Activated CD8-positive, alpha-beta memory T cell treated with anti-CD3 and anti-CD28 coated beads for 36 hours (primary cell): Measurements from ENCODE around the gene OCRL. TPM values are rescaled to one million over a fixed set of nuclear protein-coding genes. Genes with fewer than 3 reads are reported as not detected.
"Not testable (repeated sequence)": the region's sequence is repeated elsewhere in the genome, so short reads cannot be mapped to it uniquely, and the experiment has no call there.

Source experiments
- CTCF ChIA-PET: fragments of 350-600 bp; sonication (Branson Sonifier 250); formaldehyde crosslinking; loops from one replicate; lab custom pipeline; 2021; ENCODE audit warnings: antibody characterized with exemption; lab: Charles Lee
- POLR2A ChIA-PET: fragments of 350-600 bp; sonication (Branson Sonifier 250); formaldehyde crosslinking; loops from one replicate; lab custom pipeline; 2021; ENCODE audit warnings: antibody characterized with exemption; lab: Charles Lee
- total RNA-seq, 2 experiments: library from RNA; stranded (reverse); gene quantifications; one replicate each; pipeline ENCODE4 v1.2.3, GENCODE V29; 2021

OCRL gene
- total RNA-seq, 2 experiments from 2014 or later: 1.8 TPM

- CTCF ChIA-PET: no interaction called here
- POLR2A ChIA-PET: no interaction called here
These were observed 8.9 kb upstream of the OCRL start for GRCh38 chrX:129531132-129531531.

- CTCF ChIA-PET: no interaction called here
- POLR2A ChIA-PET: no interaction called here
These were observed 5.1 kb upstream of the OCRL start for GRCh38 chrX:129534816-129535578.

DNA sequence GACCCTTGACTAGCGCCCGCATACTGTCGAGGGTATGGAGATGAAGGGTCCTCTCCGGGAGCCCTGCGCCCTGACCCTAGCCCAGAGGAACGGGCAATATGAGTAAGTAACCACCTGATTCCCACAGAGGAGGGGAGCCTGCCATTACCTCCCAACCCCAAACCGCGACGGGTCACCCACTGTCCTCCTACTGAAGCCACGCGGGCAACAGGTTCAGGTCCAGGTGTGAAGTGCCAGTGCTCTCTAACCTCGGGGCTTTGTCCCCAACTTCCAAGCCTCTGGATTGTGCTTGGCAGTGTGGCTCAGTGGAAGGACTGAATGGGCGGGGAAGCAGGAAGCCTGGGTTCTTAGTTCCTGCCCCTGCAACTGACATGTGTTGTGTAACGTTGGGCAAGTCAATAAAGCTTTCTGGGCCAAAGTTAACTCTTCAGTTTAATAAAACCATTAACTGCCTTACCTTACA is 694 bp downstream of the OCRL start:
- CTCF ChIA-PET: no interaction called here
- POLR2A ChIA-PET: no interaction called here

GRCh38 chrX:129544780-129545179 is 4.7 kb downstream of the OCRL start:
- ChIA-PET CTCF (no interaction called here), POLR2A (no interaction called here)

- ChIA-PET CTCF (no interaction called here), POLR2A (no interaction called here)
These were observed 5.3 kb downstream of the OCRL start for GRCh38 chrX:129545408-129545807.

- POLR2A ChIA-PET: no interaction called here
- CTCF ChIA-PET: no interaction called here
These were observed 9.1 kb downstream of the OCRL start for GRCh38 chrX:129549124-129549523.

DNA sequence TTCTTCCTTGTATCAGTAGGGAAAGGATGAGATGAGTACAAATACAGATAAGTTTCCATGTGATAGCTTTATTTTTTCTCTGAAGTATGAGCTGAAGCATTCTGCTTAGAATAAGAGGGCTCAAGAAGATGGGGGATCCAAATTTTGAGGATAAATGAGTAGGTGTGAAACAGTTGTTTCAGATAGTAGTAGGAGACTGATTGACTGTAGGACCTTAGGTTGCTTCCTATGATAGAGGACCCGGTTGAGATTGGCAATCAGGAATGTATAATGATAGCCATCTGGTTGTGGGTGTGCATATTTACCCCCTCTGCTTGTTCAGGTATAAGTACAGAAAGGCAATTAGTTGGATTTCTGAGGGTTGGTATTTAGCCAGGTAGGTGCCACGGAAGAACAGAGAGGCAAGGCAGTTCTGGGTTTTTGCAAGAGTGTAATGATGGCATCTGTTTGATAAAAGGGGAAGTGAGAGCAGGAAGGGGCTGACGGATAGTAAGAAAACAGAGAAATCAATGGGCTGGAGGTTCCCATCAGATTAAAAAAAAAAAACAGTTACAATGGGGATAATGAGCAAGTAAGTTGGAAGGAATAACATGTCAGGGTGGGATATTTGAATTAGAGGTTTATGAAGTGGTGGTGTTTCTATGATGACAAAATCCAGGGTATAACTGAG is 13.7 kb downstream of the OCRL start:
- ChIA-PET POLR2A (no interaction called here), CTCF (no interaction called here)

DNA sequence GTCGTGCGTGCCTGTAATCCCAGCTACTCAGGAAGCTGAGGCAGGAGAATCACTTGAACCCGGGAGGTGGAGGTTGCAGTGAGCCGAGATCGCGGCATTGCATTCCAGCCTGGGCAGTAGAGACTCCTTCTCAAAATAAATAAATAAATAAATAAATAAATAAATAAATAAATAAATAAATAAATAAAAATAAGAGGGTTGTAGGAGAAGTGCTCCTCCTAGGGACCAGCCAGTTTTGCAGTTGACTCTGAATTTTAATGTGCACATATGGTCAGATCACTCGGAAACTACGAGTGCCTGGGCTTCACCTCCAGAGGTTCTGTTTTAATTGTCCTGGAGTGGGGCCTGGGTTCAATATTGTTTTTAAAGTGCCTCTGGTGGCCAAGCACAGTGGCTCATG is 14.8 kb downstream of the OCRL start:
- POLR2A ChIA-PET, CTCF ChIA-PET: not testable (repeated sequence)

DNA sequence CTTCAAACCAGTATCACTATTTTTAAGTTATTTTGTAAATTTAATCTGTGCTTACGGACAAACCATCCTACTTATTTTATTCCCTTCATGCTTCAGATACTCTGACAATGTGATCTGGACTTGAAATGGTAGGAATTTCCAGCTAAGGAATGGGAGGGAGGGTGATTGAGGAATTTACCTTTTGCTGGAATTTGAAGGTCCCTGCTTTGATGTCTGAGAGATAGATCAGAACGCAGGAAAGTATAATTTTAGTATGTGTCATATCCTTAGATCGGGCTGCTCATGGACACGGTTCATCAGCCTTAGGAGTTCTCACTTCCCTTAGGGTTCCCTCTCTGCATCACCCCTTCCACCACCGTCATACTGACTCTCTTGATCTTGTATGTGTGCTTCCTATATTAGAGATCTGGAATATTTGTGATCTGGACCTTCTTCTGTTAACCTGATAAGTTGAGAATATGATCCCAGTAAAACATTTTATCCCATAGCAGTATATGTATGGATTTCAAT is 16.8 kb downstream of the OCRL start:
- ChIA-PET POLR2A (no interaction called here), CTCF (interaction anchor here (1.0 kb wide), 1 partner anchor 16 kb away, joined by 3 read pairs; no protein-coding TSS in a partner anchor)

DNA sequence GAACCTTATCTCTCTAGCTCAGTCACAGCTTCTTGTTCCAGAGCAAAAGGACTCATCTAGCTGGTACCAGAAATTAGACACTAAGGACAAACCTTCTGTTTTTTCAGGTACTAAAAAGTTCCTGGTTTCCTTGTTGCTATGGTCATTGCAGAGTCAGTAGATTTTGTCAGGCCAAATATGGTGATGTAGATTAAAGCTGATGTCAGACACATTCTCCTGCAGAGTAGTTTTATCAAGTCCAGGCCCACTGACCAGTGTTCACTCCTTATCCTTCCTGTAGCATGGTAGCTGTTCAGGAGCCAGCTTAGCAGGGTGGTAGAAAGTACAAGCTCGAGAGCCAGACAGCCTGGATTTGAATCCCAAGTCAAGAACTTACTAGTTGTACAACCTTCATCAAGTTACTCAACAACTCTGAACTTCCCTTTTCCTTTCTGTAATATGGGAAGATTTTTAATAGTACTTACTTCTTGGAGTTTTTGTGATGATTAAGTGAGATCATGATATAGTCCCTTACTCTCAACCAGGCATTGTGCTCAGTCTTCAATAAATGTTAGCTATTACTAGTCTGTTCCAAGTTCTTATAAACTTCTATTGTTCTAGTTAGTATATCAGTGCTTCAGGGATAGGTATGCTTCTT is 17.9 kb downstream of the OCRL start:
- POLR2A ChIA-PET: no interaction called here
- CTCF ChIA-PET: interaction anchor here (1.0 kb wide), 1 partner anchor 14 kb away, joined by 3 read pairs; no protein-coding TSS in a partner anchor

DNA sequence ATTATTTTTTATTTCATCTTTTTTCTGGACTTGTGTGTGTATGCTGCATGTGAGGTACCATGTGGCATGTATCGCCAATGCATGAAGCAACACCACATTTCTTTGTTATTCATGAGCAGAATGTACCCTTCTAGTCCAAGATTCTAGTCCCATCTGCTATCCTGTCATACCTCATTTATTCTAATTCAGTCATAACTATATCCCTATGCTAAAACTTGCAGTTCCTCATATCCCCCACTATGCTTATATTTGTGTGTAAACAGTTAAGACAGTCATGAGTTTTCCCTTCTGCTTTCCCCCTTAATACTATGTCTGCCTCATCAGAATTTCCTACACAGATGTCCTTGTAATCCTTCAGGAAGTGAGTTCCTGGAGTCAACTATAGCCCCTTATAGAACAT is 19.7 kb downstream of the OCRL start:
- ChIA-PET CTCF (no interaction called here), POLR2A (no interaction called here)

DNA sequence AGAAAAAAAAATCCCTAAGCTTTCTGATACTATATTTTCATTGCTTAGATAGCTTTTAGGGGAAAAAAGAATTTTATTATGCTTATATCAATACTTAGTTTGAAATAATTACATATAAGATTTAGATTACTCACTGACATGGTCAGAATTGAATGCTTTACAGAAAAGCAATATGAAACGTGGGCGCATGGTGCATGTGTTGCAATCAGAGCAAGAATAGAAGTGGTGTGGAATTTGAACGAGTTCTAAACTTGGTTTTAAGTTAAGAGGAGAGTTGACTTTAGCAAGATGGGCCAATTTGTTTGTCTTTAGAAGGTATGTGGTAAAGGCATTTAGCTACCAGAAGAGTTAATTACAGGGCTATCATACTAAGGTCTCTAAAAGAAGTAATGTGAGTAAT is 21.4 kb downstream of the OCRL start:
- ChIA-PET CTCF (no interaction called here), POLR2A (no interaction called here)

DNA sequence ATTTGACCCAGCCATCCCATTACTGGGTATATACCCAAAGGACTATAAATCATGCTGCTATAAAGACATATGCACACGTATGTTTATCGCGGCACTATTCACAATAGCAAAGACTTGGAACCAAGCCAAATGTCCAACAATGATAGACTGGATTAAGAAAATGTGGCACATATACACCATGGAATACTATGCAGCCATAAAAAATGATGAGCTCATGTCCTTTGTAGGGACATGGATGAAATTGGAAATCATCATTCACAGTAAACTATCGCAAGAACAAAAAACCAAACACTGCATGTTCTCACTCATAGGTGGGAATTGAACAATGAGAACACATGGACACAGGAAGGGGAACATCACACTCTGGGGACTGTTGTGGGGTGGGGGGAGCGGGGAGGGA is 24.3 kb downstream of the OCRL start:
- CTCF ChIA-PET, POLR2A ChIA-PET: not testable (repeated sequence)

- ChIA-PET POLR2A (no interaction called here), CTCF (no interaction called here)
These were observed 25.1 kb downstream of the OCRL start for GRCh38 chrX:129565046-129565650.

- POLR2A ChIA-PET: no interaction called here
These were observed 26.0 kb downstream of the OCRL start for GRCh38 chrX:129566073-129566472.

DNA sequence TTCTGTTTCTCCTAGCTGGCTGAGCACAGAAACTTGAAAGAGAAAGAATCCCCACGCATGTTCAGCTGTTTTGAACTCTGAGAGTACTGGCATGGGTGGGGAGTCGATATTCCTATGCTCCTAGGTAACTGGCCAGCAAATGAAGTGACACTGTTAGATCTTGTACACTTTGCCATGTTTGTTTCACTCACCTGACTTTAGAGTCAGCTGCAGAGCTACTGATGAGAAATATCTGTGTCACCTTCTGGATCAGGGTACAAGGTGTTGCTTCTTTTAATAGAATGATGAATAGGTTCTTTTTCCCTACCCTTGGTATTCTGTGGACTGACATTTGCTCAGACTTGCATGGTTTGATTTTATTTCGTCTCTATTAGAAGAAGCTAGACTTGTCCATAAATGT is 28.3 kb downstream of the OCRL start:
- ChIA-PET CTCF (no interaction called here), POLR2A (no interaction called here)

More at GRCh38 chrX:129566073-129566472, 26.0 kb downstream of the OCRL start:
- CTCF ChIA-PET: no interaction called here

GRCh38 chrX:129572422-129572821 is 32.4 kb downstream of the OCRL start:
- POLR2A ChIA-PET: no interaction called here
- CTCF ChIA-PET: interaction anchor here (1.0 kb wide), 1 partner anchor 15 kb away, joined by 3 read pairs; no protein-coding TSS in a partner anchor

GRCh38 chrX:129573652-129574051 is 33.6 kb downstream of the OCRL start:
- CTCF ChIA-PET, POLR2A ChIA-PET: not testable (repeated sequence)

DNA sequence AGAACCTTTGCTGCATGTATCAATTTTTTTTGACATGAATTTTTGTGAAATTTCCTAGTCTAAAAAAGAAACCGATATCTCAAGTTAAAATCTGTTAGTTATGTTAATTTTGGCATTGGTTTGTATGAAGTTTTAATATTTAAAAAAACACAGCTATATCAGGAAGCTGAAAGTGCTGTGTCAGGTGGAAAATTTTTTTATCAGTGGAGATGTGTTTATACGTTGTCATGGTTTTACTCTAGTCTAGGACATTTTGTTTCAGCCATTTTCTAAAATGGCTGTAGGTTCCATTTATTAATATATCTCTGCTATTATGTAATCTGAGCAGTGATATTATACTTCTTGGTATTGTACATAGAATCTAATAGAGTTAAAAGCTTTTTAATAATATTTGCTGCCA is 34.2 kb downstream of the OCRL start:
- ChIA-PET CTCF (no interaction called here), POLR2A (no interaction called here)

DNA sequence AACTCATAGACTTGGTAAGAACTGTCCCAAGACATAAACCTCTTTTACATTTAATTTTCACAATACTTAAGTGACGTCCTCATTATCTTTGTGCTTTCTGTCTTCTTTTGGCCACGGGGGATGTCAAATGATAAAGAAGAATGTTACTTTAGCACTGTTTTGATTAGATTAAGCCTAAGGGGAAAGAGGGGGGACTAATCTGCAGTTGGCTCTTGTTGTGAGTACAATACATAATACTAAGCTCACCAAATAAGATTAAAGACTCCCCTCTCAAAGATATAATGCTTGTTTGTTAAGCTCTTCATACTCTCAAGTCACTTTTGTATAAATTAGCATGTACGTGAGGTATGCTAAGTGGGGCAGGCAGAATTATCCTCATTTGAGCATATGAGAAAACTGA is 36.5 kb downstream of the OCRL start:
- CTCF ChIA-PET: no interaction called here
- POLR2A ChIA-PET: no interaction called here
